ENCODE data around the gene SMARCC2.

SMARCC2 gene

GRCh38 chr12:56220611-56221231, 31.4 kb upstream of the SMARCC2 start:
- peak; percentile 10 for DNase-seq (ENCODE audit: low read depth, low spot score)
- POLR2A ChIA-PET = interaction anchor here (0.6 to 3.2 kb wide), 14 partner anchors 8 to 102 kb away, joined by 3 to 49 read pairs (median 6); partner anchors contain the start of genes ANKRD52, CNPY2, MYL6 and SMARCC2
- TF ChIP-seq, protein P1, sequence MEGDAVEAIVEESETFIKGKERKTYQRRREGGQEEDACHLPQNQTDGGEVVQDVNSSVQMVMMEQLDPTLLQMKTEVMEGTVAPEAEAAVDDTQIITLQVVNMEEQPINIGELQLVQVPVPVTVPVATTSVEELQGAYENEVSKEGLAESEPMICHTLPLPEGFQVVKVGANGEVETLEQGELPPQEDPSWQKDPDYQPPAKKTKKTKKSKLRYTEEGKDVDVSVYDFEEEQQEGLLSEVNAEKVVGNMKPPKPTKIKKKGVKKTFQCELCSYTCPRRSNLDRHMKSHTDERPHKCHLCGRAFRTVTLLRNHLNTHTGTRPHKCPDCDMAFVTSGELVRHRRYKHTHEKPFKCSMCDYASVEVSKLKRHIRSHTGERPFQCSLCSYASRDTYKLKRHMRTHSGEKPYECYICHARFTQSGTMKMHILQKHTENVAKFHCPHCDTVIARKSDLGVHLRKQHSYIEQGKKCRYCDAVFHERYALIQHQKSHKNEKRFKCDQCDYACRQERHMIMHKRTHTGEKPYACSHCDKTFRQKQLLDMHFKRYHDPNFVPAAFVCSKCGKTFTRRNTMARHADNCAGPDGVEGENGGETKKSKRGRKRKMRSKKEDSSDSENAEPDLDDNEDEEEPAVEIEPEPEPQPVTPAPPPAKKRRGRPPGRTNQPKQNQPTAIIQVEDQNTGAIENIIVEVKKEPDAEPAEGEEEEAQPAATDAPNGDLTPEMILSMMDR (IDR thresholded peaks at IDR 0.05; ENCODE audit: insufficient read depth, low read length, missing control alignments) = no peak
- peak overlapping the region; percentile 85 for H3K4me3 ChIP-seq (ENCODE audit: low read depth, low read length)
- CTCF ChIA-PET = interaction anchor here (0.8 to 4.4 kb wide), 10 partner anchors 9 to 482 kb away, joined by 3 to 145 read pairs (median 26); partner anchors contain the start of genes COQ10A, SMARCC2 and ZC3H10

- ChIA-PET POLR2A (interaction anchor here (0.8 to 3.1 kb wide), 3 partner anchors 9 to 22 kb away, joined by 4 to 49 read pairs (median 16); no protein-coding TSS in a partner anchor), CTCF (interaction anchor here (0.8 to 4.4 kb wide), 6 partner anchors 8 to 481 kb away, joined by 3 to 145 read pairs (median 49); partner anchors contain the start of genes SMARCC2 and ZC3H10)
- TF ChIP-seq, protein P1 (IDR thresholded peaks at IDR 0.05; ENCODE audit: insufficient read depth, low read length, missing control alignments) = no peak
- H3K4me3 ChIP-seq (ENCODE audit: low read depth, low read length) = peak overlapping the region; percentile 42
- DNase-seq (ENCODE audit: low read depth, low spot score) = no peak
Observed at GRCh38 chr12:56219840-56220239, 30.6 kb upstream of the SMARCC2 start.

GRCh38 chr12:56216461-56216860, 27.2 kb upstream of the SMARCC2 start:
- H3K4me3 ChIP-seq (ENCODE audit: low read depth, low read length) = no peak overlapping the region
- DNase-seq (ENCODE audit: low read depth, low spot score) = no peak
- TF ChIP-seq, protein P1 (IDR thresholded peaks at IDR 0.05; ENCODE audit: insufficient read depth, low read length, missing control alignments) = no peak
- ChIA-PET CTCF (interaction anchor here (0.6 to 1.8 kb wide), 7 partner anchors 9 to 82 kb away, joined by 3 to 13 read pairs (median 5); partner anchors contain the start of gene SMARCC2), POLR2A (interaction anchor here (0.5 to 1.0 kb wide), 2 partner anchors 13 to 28 kb away, joined by 3 read pairs; no protein-coding TSS in a partner anchor)

- TF ChIP-seq, protein P1 (IDR thresholded peaks at IDR 0.05; ENCODE audit: insufficient read depth, low read length, missing control alignments) = no peak
- DNase-seq (ENCODE audit: low read depth, low spot score) = no peak
- no peak overlapping the region for H3K4me3 ChIP-seq (ENCODE audit: low read depth, low read length)
- ChIA-PET POLR2A (no interaction called here), CTCF (interaction anchor here (0.9 to 2.7 kb wide), 5 partner anchors 8 to 95 kb away, joined by 3 to 16 read pairs (median 5); partner anchors contain the start of gene SMARCC2)
Observed at GRCh38 chr12:56213878-56214277, 24.6 kb upstream of the SMARCC2 start.

GRCh38 chr12:56212361-56212760, 23.1 kb upstream of the SMARCC2 start:
- no peak overlapping the region for H3K4me3 ChIP-seq (ENCODE audit: low read depth, low read length)
- ChIA-PET CTCF (interaction anchor here (0.8 to 3.2 kb wide), 5 partner anchors 10 to 252 kb away, joined by 3 to 18 read pairs (median 3); partner anchors contain the start of genes ANKRD52 and RNF41), POLR2A (no interaction called here)
- TF ChIP-seq, protein P1 (IDR thresholded peaks at IDR 0.05; ENCODE audit: insufficient read depth, low read length, missing control alignments) = no peak
- DNase-seq (ENCODE audit: low read depth, low spot score) = no peak

GRCh38 chr12:56208006-56208405, 18.7 kb upstream of the SMARCC2 start:
- DNase-seq (ENCODE audit: low read depth, low spot score) = no peak
- TF ChIP-seq, protein P1 (IDR thresholded peaks at IDR 0.05; ENCODE audit: insufficient read depth, low read length, missing control alignments) = no peak
- ChIA-PET POLR2A (interaction anchor here (1.7 to 2.6 kb wide), 2 partner anchors 11 to 13 kb away, joined by 4 to 16 read pairs; partner anchors contain the start of gene RNF41), CTCF (interaction anchor here (1.0 to 6.6 kb wide), 9 partner anchors 8 to 256 kb away, joined by 3 to 74 read pairs (median 16); partner anchors contain the start of genes ANKRD52, RNF41 and SMARCC2)
- H3K4me3 ChIP-seq (ENCODE audit: low read depth, low read length) = no peak overlapping the region
